Gastroesophageal sphincter (tissue), 4 donors: ENCODE measurements around the gene PTCD3. TPM values are rescaled to one million over a fixed set of nuclear protein-coding genes. Genes with fewer than 3 reads are reported as not detected.
A peak's percentile ranks its signal among the peaks of the same experiment; 100 is the strongest.

Experiments used
- ATAC-seq: fragments of 150-250 bp; one replicate; pipeline ENCODE4 v1.9.1; 2016; ENCODE audit warnings: mild to moderate bottlenecking, moderate library complexity
- H3K27ac ChIP-seq, 4 donors: fragments of 200-600 bp; sonication (generic) in 3 of 4; 1 replicate in 3 of 4; 2 replicates in 1 of 4; pipeline ENCODE4 v1.5.1; 2016 to 2019
- H3K27me3 ChIP-seq: fragments of 200-600 bp; sonication (generic); one replicate; pipeline ENCODE4 v1.5.1; 2019
- H3K36me3 ChIP-seq, 2 donors: fragments of 200-600 bp; sonication (generic); one replicate each; pipeline ENCODE4 v1.5.1; 2019; ENCODE audit warnings: control low read depth in 1 of 2
- H3K4me1 ChIP-seq, 3 donors: fragments of 200-600 bp; sonication (generic); 1 replicate in 2 of 3; 2 replicates in 1 of 3; pipeline ENCODE4 v1.5.1; 2016 to 2019; ENCODE audit warnings: control low read depth in 2 of 3
- H3K4me3 ChIP-seq, 2 donors: fragments of 200-600 bp; sonication (generic); one replicate each; pipeline ENCODE4 v1.5.1; 2019; ENCODE audit warnings: mild to moderate bottlenecking in 1 of 2, moderate library complexity in 1 of 2
- H3K9me3 ChIP-seq, 3 donors: fragments of 200-600 bp; sonication (generic); one replicate each; pipeline ENCODE4 v1.5.1; 2017 to 2019; ENCODE audit warnings: control low read depth in 2 of 3
- CTCF ChIP-seq, 4 experiments: fragments of 200-600 bp in 2 of 4; fragments of 450-650 bp in 2 of 4; sonication (generic) in 1 of 4; IDR thresholded peaks; one replicate each; pipeline ENCODE4 v1.5.1; 2017 to 2019; ENCODE audit warnings: antibody characterized with exemption in 4 of 4, mild to moderate bottlenecking in 2 of 4, moderate library complexity in 2 of 4
- EP300 ChIP-seq: sonication (generic); formaldehyde crosslinking; IDR thresholded peaks from one replicate; pipeline ENCODE4 v1.6.1; 2017; ENCODE audit warnings: antibody characterized with exemption, mild to moderate bottlenecking
- POLR2A ChIP-seq, 2 donors: fragments of 450-650 bp; IDR thresholded peaks; one replicate each; pipeline ENCODE4 v1.6.1; 2017; ENCODE audit warnings: antibody characterized with exemption in 2 of 2, mild to moderate bottlenecking in 2 of 2, moderate library complexity in 1 of 2
- POLR2AphosphoS5 ChIP-seq: sonication (generic); formaldehyde crosslinking; IDR thresholded peaks from one replicate; pipeline ENCODE4 v1.6.1; 2017; ENCODE audit warnings: antibody characterized with exemption
- WGBS, 2 donors: methylation state at CpG; one replicate each; pipeline ENCODE4 v1.1.5; 2018; ENCODE audit warnings: low coverage in 1 of 2; 5-methylcytosine and 5-hydroxymethylcytosine counted together
- total RNA-seq, 4 donors: library from RNA; depleted of rRNA; stranded (reverse); fragments of >200 nt; gene quantifications; one replicate each; pipeline ENCODE4 v1.1.0, GENCODE V29; 2016

PTCD3 gene
- total RNA-seq, 4 donors from 2014 or later: 34.7 to 85.1 (median 58.5) TPM

GRCh38 chr2:86074256-86074655 lies 31.8 kb upstream of the PTCD3 start:
- Histone ChIP-seq H3K4me1 (peaks cover 0 to 32% (median 10%) of the 10 kb centered on the region in 3 donors), H3K27me3 (no peaks in the 10 kb centered on the region), H3K36me3 (peaks cover 0 to 62% of the 10 kb centered on the region in 2 donors), H3K9me3 (no peaks in the 10 kb centered on the region), H3K27ac (no peak overlapping the region), H3K4me3 (no peak overlapping the region)
- 100% methylated on average over 2 to 3 of the region's 3 CpGs for WGBS, 2 donors
- no peak for ATAC-seq
- TF ChIP-seq POLR2A (IDR thresholded peaks at IDR 0.05) (no peak), EP300 (no peak), POLR2AphosphoS5 (no peak), CTCF (IDR thresholded peaks at IDR 0.05) (no peak)

GRCh38 chr2:86074811-86075210 lies 31.2 kb upstream of the PTCD3 start:
- no peaks in the 10 kb centered on the region for H3K9me3 ChIP-seq
- H3K4me1 ChIP-seq: peaks cover 0 to 38% (median 10%) of the 10 kb centered on the region in 3 donors
- no peak for ATAC-seq
- TF ChIP-seq EP300 (no peak), CTCF (IDR thresholded peaks at IDR 0.05) (no peak), POLR2AphosphoS5 (no peak), POLR2A (IDR thresholded peaks at IDR 0.05) (no peak)
- H3K4me3 ChIP-seq: no peak overlapping the region
- H3K27me3 ChIP-seq: no peaks in the 10 kb centered on the region
- H3K27ac ChIP-seq: no peak overlapping the region
- WGBS, 2 donors: no CpG with 5 or more reads among the region's 15 CpGs
- H3K36me3 ChIP-seq: peaks cover 0 to 62% of the 10 kb centered on the region in 2 donors

- no peaks in the 10 kb centered on the region for H3K9me3 ChIP-seq
- peaks cover 0 to 48% (median 10%) of the 10 kb centered on the region in 3 donors for H3K4me1 ChIP-seq
- no peaks in the 10 kb centered on the region for H3K27me3 ChIP-seq
- H3K4me3 ChIP-seq: no peak overlapping the region
- no peak overlapping the region for H3K27ac ChIP-seq
- peaks cover 0 to 64% of the 10 kb centered on the region in 2 donors for H3K36me3 ChIP-seq
- TF ChIP-seq CTCF (IDR thresholded peaks at IDR 0.05): no peak
- ATAC-seq: no peak
- WGBS, 2 donors: 53 to 85% methylated on average over 5 of the region's 5 CpGs
Observed at GRCh38 chr2:86075886-86076285, 30.1 kb upstream of the PTCD3 start.

GRCh38 chr2:86078774-86079545 lies 27.1 kb upstream of the PTCD3 start:
- Histone ChIP-seq H3K27ac (no peak overlapping the region), H3K36me3 (peaks cover 0 to 75% of the 10 kb centered on the region in 2 donors), H3K4me1 (peaks cover 0 to 28% (median 0%) of the 10 kb centered on the region in 3 donors), H3K9me3 (no peaks in the 10 kb centered on the region), H3K27me3 (no peaks in the 10 kb centered on the region), H3K4me3 (no peak overlapping the region)
- WGBS, 2 donors: 57 to 64% methylated on average over 5 of the region's 7 CpGs
- peak; percentile 39 for ATAC-seq
- no peak for TF ChIP-seq EP300
- TF ChIP-seq CTCF (IDR thresholded peaks at IDR 0.05): peak in 3 of 4 experiments; percentile 34 to 59 (median 51)
